Testis (tissue), 2 donors: Measurements from ENCODE around the gene PCSK7.
"Not testable (repeated sequence)": the region's sequence is repeated elsewhere in the genome, so short reads cannot be mapped to it uniquely, and the experiment has no call there.

ENCODE experiments used
- POLR2A ChIP-seq: fragments of 450-650 bp; IDR thresholded peaks from one replicate; pipeline ENCODE4 v1.6.1; 2017; ENCODE audit warnings: antibody characterized with exemption, mild to moderate bottlenecking, moderate library complexity
- TF ChIP-seq, protein P1 (sequence below), 3 experiments: fragments of 450-650 bp in 2 of 3; fragments of 200-600 bp in 1 of 3; sonication (generic) in 1 of 3; IDR thresholded peaks; one replicate each; pipeline ENCODE4 v1.5.1; 2016 to 2019; ENCODE audit warnings: antibody characterized with exemption in 3 of 3, mild to moderate bottlenecking in 2 of 3, moderate library complexity in 1 of 3

DNA sequence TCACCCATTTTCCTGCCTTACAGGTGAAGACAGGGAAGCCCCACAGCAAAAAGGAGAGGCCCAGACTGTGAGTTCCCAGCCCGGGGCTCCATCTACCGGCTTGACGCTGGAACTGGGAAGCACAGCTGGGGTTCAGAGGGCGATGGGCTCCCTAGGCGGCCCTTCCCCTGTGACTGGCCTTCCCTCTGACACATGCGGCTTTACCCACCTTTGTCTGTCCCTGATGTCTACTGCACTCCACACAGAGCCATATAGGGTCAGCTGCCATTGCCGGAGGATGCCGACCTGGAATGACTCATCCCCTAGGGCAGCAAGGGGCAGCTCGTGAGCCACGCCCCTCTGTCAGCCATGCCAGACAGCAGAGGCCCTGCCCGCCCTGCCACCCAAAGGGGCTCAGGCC lies 25.0 kb downstream of the PCSK7 start:
- TF ChIP-seq, protein P1, sequence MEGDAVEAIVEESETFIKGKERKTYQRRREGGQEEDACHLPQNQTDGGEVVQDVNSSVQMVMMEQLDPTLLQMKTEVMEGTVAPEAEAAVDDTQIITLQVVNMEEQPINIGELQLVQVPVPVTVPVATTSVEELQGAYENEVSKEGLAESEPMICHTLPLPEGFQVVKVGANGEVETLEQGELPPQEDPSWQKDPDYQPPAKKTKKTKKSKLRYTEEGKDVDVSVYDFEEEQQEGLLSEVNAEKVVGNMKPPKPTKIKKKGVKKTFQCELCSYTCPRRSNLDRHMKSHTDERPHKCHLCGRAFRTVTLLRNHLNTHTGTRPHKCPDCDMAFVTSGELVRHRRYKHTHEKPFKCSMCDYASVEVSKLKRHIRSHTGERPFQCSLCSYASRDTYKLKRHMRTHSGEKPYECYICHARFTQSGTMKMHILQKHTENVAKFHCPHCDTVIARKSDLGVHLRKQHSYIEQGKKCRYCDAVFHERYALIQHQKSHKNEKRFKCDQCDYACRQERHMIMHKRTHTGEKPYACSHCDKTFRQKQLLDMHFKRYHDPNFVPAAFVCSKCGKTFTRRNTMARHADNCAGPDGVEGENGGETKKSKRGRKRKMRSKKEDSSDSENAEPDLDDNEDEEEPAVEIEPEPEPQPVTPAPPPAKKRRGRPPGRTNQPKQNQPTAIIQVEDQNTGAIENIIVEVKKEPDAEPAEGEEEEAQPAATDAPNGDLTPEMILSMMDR (IDR thresholded peaks at IDR 0.05): not testable (repeated sequence)
- TF ChIP-seq POLR2A: not testable (repeated sequence)
